Endothelial cell of umbilical vein (primary cell): ENCODE results near the gene GET4. TPM values are rescaled to one million over a fixed set of nuclear protein-coding genes. Genes with fewer than 3 reads are reported as not detected.

ENCODE experiments used
- BruUV-seq: library from RNA; stranded (reverse); fragments of 400-500 nt; replicated peaks from 2 replicates; lab custom pipeline; 2021; lab: Mats Ljungman, UMichigan
- CTCF ChIA-PET: fragments of 300-600, 350-600 bp; sonication (Branson Sonifier 250); formaldehyde crosslinking; loops from one replicate; lab custom pipeline; 2021; ENCODE audit warnings: antibody characterized with exemption, inconsistent platforms; lab: Charles Lee
- POLR2A ChIA-PET: fragments of 300-600, 350-600 bp; sonication (Branson Sonifier 250); formaldehyde crosslinking; loops from one replicate; lab custom pipeline; 2021; ENCODE audit warnings: antibody characterized with exemption, inconsistent platforms; lab: Charles Lee
- DNase-seq: peaks from one replicate; pipeline ENCODE4 v3.0.0-alpha.2; 2011; ENCODE audit warnings: low read depth, low spot score
- FAIRE-seq: peaks from 2 replicates; lab custom pipeline; 2011; peaks lifted over from hg19 to GRCh38; lab: Jason Lieb, UNC
- H2AFZ ChIP-seq: 2 replicates; pipeline ENCODE4 v1.6.0; 2012; ENCODE audit warnings: low read depth, low read length, control low read depth, inconsistent platforms
- H3K27ac ChIP-seq: 2 replicates; pipeline ENCODE4 v1.5.1; 2011; ENCODE audit warnings: low read depth, mild to moderate bottlenecking, control low read depth, low read length, moderate library complexity; ENCODE audit not compliant: insufficient read depth
- H3K27me3 ChIP-seq, 2 experiments: 2 replicates each; pipeline versions ENCODE4 v1.6.0 to v1.6.1; 2011; ENCODE audit warnings: low read length in 2 of 2, mixed read lengths in 1 of 2; ENCODE audit not compliant: control insufficient read depth in 2 of 2, insufficient read depth in 2 of 2
- H3K36me3 ChIP-seq, 2 experiments: 2 replicates in 1 of 2; 3 replicates in 1 of 2; pipeline ENCODE4 v1.5.1; 2011; ENCODE audit warnings: low read length in 2 of 2, mild to moderate bottlenecking in 1 of 2, moderate library complexity in 1 of 2; ENCODE audit not compliant: control insufficient read depth in 2 of 2, insufficient read depth in 2 of 2; ENCODE audit errors: extremely low read depth in 1 of 2
- H3K4me1 ChIP-seq: 3 replicates; pipeline ENCODE4 v1.5.1; 2011; ENCODE audit warnings: mild to moderate bottlenecking, low read length; ENCODE audit not compliant: control insufficient read depth, insufficient read depth; ENCODE audit errors: extremely low read depth
- H3K4me2 ChIP-seq: 2 replicates; pipeline ENCODE4 v1.6.1; 2011; ENCODE audit warnings: low read length, control low read depth, mixed read lengths; ENCODE audit not compliant: insufficient read depth
- H3K4me3 ChIP-seq, 3 experiments: fragments of 200-600 bp in 1 of 3; sonication (generic), shearing (Covaris generic) in 1 of 3; replicated peaks in 1 of 3; 2 replicates each; pipeline ENCODE4 v1.5.1; 2011 to 2016; ENCODE audit warnings: control low read depth in 3 of 3, low read length in 3 of 3, mild to moderate bottlenecking in 2 of 3, inconsistent platforms in 1 of 3, low read depth in 1 of 3, moderate library complexity in 1 of 3; ENCODE audit not compliant: insufficient read depth in 1 of 3
- H3K79me2 ChIP-seq: 2 replicates; pipeline ENCODE4 v1.6.0; 2012; ENCODE audit warnings: low read length, inconsistent platforms; ENCODE audit not compliant: control insufficient read depth, insufficient read depth
- H3K9ac ChIP-seq: replicated peaks from 2 replicates; pipeline ENCODE3; 2011; ENCODE audit warnings: low read length, control low read depth; ENCODE audit not compliant: insufficient read depth; ENCODE audit errors: extremely low read depth
- H3K9me1 ChIP-seq: replicated peaks from 3 replicates; pipeline ENCODE4 v1.6.0; 2011; ENCODE audit warnings: mild to moderate bottlenecking, low read length; ENCODE audit not compliant: control insufficient read depth, insufficient read depth; ENCODE audit errors: extremely low read depth
- H3K9me3 ChIP-seq: replicated peaks from 2 replicates; pipeline ENCODE4 v1.5.1; 2012; ENCODE audit warnings: low read length, inconsistent platforms; ENCODE audit not compliant: control insufficient read depth, insufficient read depth
- H4K20me1 ChIP-seq: replicated peaks from 2 replicates; pipeline ENCODE3; 2011; ENCODE audit warnings: mild to moderate bottlenecking, low read length; ENCODE audit not compliant: control insufficient read depth, insufficient read depth; ENCODE audit errors: extremely low read depth
- FOS ChIP-seq: IDR thresholded peaks from 2 replicates; pipeline ENCODE4 v1.6.1; 2011; ENCODE audit warnings: mild to moderate bottlenecking, low read length, moderate library complexity, borderline replicate concordance; ENCODE audit not compliant: insufficient read depth
- GATA2 ChIP-seq: IDR thresholded peaks from 2 replicates; pipeline ENCODE4 v1.7.0; 2011; ENCODE audit warnings: low read depth, mild to moderate bottlenecking, moderate library complexity, mixed read lengths, low read length; ENCODE audit not compliant: insufficient read length, insufficient read depth
- JUN ChIP-seq: IDR thresholded peaks from 2 replicates; pipeline ENCODE4 v1.6.1; 2011; ENCODE audit warnings: borderline replicate concordance, low read depth; ENCODE audit not compliant: insufficient read length, insufficient read depth
- MYC ChIP-seq: IDR thresholded peaks from one replicate; pipeline ENCODE4 v1.6.1; 2011; ENCODE audit warnings: mild to moderate bottlenecking, low read depth, low read length
- POLR2AphosphoS5 ChIP-seq: IDR thresholded peaks from 2 replicates; pipeline ENCODE4 v1.6.1; 2012; ENCODE audit warnings: low read depth, mild to moderate bottlenecking, control low read depth, low read length, moderate library complexity; ENCODE audit not compliant: insufficient read depth
- dilution Hi-C: fragments of 300-500 bp; cut with MboI; formaldehyde crosslinking; loops from one replicate; pipeline ENCODE4 v1.15.0; 2019; ENCODE audit warnings: low sequenced_read_pairs; ENCODE audit not compliant: extremely low pct_ligation_motif_present
- intact Hi-C: fragments of 100-400 bp; cut with micrococcal nuclease; formaldehyde crosslinking; loops from one replicate; pipeline ENCODE4 v1.10.0; 2022
- polyA plus RNA-seq, 4 experiments: library from polyadenylated mRNA; depleted of rRNA in 3 of 4; stranded (reverse) in 3 of 4; unstranded in 1 of 4; fragments of >200 nt; gene quantifications; 2 replicates each; pipeline versions ENCODE4 v1.2.1 to v1.2.3, GENCODE V29; 2011 to 2012; ENCODE audit warnings: missing spikeins in 1 of 4
- total RNA-seq: library from RNA; stranded (reverse); gene quantifications from 2 replicates; pipeline ENCODE4 v1.2.3, GENCODE V29; 2021

GET4 gene
- total and polyA plus RNA-seq, 2 donors (not counting 3 experiments of a cell fraction or from before 2014, with no cell fraction given), result 48.4 to 58.1 TPM

DNA sequence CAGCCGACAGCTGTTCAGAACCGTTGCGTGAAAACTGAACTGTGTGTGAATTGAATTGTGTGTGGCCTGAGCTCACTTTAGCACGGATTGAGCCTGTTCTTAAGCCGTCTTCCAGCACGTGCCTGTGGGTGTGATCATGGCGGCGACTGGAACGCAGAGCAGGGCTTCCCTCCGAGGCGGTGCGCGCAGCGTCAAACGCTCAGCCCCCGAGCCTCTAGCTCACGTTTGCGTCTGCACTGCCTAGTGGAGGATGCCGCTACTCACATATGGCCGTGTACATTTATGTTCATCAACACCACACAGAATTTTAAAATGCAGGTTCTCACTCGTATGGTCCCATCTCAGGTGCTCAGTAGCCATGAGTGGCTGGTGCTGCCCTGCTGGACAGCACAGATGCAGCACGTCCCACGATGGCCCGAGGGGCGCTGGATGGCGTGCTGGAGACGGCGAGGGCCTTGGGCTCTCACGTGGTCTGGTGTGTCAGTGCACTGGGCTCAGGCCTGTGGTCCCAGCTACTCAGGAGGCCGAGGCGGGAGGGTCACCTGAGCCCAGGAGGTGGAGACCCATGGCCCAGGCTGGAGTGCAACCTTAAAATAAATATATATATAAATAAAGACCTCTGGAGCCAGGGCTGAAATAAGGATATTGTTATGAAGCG lies 22.1 kb upstream of the GET4 start:
- dilution Hi-C loops (no loop called here), intact Hi-C loops (no loop called here)
- peaks cover 7 to 51% of the 10 kb centered on the region in 2 experiments for H3K36me3 ChIP-seq
- H3K79me2 ChIP-seq, result no peaks in the 10 kb centered on the region
- H3K4me3 ChIP-seq, result no peak overlapping the region
- FAIRE-seq (no peak), DNase-seq (no peak)
- no peak overlapping the region for H3K4me2 ChIP-seq
- no TSS peak for BruUV-seq
- H2AFZ ChIP-seq, result no peak overlapping the region
- ChIA-PET CTCF (interaction anchor here (1.5 kb wide), 1 partner anchor 38 kb away, joined by 4 read pairs; no protein-coding TSS in a partner anchor), POLR2A (no interaction called here)
- H3K4me1 ChIP-seq, result no peaks in the 10 kb centered on the region
- TF ChIP-seq JUN, result no peak
- no peaks in the 10 kb centered on the region for H3K9me3 ChIP-seq
- no peaks in the 10 kb centered on the region for H4K20me1 ChIP-seq
- H3K9ac ChIP-seq, result no peak overlapping the region
- H3K27me3 ChIP-seq, result no peaks in the 10 kb centered on the region
- no peak overlapping the region for H3K27ac ChIP-seq
- no peaks in the 10 kb centered on the region for H3K9me1 ChIP-seq

DNA sequence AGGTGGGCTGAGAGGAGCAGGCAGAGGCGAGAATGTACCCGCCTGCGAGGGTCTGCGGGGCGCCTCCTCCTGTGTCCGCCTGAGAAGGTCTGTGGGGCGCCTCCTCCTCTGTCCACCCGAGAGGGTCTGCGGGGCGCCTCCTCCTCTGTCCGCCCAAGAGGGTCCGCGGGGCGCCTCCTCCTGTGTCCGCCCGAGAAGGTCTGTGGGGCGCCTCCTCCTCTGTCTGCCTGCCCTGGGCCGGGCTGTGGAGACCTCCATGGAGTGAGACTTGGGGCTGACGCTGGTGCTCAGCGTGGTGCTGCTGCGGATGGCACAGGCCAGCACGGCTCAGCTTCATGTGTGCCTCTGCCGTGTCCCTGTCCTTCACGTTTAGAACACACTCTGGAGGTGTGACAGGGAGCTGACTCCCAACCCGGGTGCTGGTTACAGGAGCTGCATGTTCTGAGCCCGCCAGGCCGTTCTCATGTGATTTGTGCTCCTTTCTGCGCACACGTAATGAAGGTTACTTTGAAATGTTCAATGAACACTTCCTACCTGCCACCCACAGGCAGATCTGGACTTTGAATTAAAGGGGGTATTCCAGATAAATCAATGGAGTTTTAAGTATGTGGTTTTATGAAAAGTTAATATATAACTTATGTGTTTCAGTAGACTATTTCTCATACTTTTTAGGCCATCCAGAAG lies 20.5 kb upstream of the GET4 start:
- Histone ChIP-seq H2AFZ (no peak overlapping the region), H3K9me3 (no peaks in the 10 kb centered on the region), H3K4me3 (no peak overlapping the region), H3K27ac (no peak overlapping the region), H3K9me1 (no peaks in the 10 kb centered on the region), H3K4me1 (no peaks in the 10 kb centered on the region), H3K4me2 (no peak overlapping the region), H3K27me3 (no peaks in the 10 kb centered on the region), H3K79me2 (no peaks in the 10 kb centered on the region), H3K9ac (no peak overlapping the region), H4K20me1 (no peaks in the 10 kb centered on the region), H3K36me3 (peaks cover 7 to 57% of the 10 kb centered on the region in 2 experiments)
- FAIRE-seq (no peak), DNase-seq (no peak)
- dilution Hi-C loops, result no loop called here
- intact Hi-C loops, result no loop called here
- POLR2A ChIA-PET, result no interaction called here
- TF ChIP-seq FOS (no peak), POLR2AphosphoS5 (no peak), GATA2 (no peak), JUN (no peak), MYC (no peak)
- CTCF ChIA-PET, result no interaction called here
- no TSS peak for BruUV-seq
